ENCODE data around the gene ANKRD39.

- TF ChIP-seq, protein P1, sequence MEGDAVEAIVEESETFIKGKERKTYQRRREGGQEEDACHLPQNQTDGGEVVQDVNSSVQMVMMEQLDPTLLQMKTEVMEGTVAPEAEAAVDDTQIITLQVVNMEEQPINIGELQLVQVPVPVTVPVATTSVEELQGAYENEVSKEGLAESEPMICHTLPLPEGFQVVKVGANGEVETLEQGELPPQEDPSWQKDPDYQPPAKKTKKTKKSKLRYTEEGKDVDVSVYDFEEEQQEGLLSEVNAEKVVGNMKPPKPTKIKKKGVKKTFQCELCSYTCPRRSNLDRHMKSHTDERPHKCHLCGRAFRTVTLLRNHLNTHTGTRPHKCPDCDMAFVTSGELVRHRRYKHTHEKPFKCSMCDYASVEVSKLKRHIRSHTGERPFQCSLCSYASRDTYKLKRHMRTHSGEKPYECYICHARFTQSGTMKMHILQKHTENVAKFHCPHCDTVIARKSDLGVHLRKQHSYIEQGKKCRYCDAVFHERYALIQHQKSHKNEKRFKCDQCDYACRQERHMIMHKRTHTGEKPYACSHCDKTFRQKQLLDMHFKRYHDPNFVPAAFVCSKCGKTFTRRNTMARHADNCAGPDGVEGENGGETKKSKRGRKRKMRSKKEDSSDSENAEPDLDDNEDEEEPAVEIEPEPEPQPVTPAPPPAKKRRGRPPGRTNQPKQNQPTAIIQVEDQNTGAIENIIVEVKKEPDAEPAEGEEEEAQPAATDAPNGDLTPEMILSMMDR (IDR thresholded peaks at IDR 0.05): no peak
- no peak for TF ChIP-seq POLR2A (IDR thresholded peaks at IDR 0.05)
Measured at GRCh38 chr2:96859681-96860064, 1.9 kb upstream of the ANKRD39 start.

All from testis (tissue), 2 donors.